GM06990 (cell line): ENCODE data around the gene ISL2.

Experiments
- DNase-seq: peaks from one replicate; pipeline ENCODE4 v3.0.0-alpha.2; 2011; ENCODE audit not compliant: insufficient read length; ENCODE audit errors: extremely low read depth
- H3K27me3 ChIP-seq: replicated peaks from 2 replicates; pipeline ENCODE4 v1.6.0; 2011; ENCODE audit warnings: low read length; ENCODE audit not compliant: control insufficient read depth, insufficient read depth
- H3K36me3 ChIP-seq: 2 replicates; pipeline ENCODE4 v1.5.1; 2011; ENCODE audit warnings: low read length; ENCODE audit not compliant: control insufficient read depth, insufficient read depth
- H3K4me3 ChIP-seq: replicated peaks from 2 replicates; pipeline ENCODE4 v1.5.1; 2011; ENCODE audit warnings: low read depth, mild to moderate bottlenecking, control low read depth, low read length
- TF ChIP-seq, protein P1 (sequence below): IDR thresholded peaks from 2 replicates; pipeline ENCODE4 v1.5.1; 2011; ENCODE audit warnings: low read length, control low read depth, mild to moderate bottlenecking, inconsistent platforms; ENCODE audit not compliant: insufficient read depth, poor library complexity, severe bottlenecking

Gene ISL2

DNA sequence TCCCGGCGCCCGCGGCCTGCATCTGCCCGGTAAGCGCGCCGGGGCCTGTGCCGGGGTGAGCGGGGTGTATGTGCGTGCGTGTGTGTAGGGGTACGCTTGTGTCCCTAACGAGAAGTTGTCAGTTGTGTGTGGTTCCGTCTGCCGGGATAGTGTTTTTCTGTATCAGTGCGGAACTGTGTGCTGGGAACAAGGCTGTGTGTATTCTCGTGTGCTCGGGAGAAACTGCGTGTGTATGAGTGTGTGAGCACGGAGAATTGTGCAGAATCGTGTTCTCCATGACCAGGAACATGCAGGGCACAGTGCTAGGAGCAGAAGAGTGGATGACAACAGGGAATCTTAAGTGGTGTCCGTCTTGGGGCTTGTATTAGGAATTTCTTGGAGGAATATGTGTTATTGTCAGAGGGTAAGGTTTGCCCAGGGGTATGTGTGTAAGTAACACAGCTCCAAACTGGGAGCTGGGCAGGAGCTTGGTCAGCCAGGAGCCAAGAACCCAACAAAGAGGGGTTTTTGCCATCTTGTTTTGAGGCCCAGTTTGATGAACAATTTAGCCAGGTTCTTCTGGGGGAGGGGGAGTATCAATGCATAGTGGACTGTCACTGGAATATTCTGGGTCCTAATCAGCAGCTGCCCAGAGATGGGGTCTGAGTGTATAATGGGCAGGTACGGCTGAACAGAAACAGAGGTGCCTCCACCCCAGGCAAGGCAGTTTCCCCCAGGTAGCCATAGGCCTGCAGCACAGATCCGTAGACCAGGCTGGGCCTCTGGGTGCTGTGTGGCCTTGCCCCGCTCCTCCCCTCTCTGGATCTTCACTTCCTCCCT is 2.1 kb downstream of the ISL2 start:
- DNase-seq: no peak
- Histone ChIP-seq H3K4me3 (peak overlapping the region; percentile 39), H3K36me3 (no peaks in the 10 kb centered on the region), H3K27me3 (no peaks in the 10 kb centered on the region; the same call in 1 of the 2 replicates)
- TF ChIP-seq, protein P1, sequence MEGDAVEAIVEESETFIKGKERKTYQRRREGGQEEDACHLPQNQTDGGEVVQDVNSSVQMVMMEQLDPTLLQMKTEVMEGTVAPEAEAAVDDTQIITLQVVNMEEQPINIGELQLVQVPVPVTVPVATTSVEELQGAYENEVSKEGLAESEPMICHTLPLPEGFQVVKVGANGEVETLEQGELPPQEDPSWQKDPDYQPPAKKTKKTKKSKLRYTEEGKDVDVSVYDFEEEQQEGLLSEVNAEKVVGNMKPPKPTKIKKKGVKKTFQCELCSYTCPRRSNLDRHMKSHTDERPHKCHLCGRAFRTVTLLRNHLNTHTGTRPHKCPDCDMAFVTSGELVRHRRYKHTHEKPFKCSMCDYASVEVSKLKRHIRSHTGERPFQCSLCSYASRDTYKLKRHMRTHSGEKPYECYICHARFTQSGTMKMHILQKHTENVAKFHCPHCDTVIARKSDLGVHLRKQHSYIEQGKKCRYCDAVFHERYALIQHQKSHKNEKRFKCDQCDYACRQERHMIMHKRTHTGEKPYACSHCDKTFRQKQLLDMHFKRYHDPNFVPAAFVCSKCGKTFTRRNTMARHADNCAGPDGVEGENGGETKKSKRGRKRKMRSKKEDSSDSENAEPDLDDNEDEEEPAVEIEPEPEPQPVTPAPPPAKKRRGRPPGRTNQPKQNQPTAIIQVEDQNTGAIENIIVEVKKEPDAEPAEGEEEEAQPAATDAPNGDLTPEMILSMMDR: no peak

DNA sequence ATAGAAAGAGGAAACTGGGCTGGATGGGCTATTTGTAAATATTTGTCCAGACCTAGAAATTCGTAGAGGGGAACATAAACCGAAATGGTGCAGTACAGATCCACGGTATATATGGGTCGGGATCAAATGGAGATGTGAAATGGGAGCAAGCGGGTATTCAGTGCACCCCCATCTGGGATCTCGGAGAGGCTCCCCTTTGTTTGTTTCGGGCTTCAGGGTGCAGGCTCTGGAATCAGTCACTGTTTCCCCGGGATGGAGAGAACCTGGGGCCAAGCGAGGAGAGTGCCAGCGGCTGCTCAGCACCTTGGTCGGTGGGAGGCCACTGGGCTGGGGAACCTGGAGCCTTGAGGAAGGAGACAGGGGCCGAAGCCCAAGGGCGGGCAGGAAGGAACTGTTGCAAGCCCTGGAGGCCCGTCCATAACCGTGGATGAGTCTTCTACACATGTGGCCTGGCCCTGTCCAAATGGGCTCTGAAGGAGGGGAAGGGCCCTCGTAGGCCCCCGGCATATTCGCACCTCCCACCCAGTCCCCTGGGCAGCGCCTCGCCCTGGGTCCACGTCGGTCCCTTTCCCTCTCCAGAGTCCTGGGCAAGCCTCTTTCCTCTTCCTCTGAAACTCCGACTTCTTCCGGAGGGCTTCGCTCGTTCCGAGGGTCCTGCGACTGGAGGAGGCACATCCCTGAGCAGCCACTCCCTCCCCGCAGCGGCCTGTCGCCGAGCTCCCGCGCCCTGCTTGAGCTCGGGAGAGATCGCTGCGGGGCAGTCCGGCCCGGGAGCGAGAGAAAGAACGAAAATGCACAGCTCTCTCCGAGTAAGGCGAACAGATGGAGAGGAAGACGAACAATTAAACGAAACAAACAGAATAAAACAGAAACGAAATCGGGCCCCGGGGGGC is 3.0 kb downstream of the ISL2 start:
- H3K27me3 ChIP-seq: no peaks in the 10 kb centered on the region; the same call in 1 of the 2 replicates
- peak overlapping the region; percentile 67 for H3K4me3 ChIP-seq
- DNase-seq: peak; percentile 37
- no peaks in the 10 kb centered on the region for H3K36me3 ChIP-seq
- TF ChIP-seq, protein P1: no peak

DNA sequence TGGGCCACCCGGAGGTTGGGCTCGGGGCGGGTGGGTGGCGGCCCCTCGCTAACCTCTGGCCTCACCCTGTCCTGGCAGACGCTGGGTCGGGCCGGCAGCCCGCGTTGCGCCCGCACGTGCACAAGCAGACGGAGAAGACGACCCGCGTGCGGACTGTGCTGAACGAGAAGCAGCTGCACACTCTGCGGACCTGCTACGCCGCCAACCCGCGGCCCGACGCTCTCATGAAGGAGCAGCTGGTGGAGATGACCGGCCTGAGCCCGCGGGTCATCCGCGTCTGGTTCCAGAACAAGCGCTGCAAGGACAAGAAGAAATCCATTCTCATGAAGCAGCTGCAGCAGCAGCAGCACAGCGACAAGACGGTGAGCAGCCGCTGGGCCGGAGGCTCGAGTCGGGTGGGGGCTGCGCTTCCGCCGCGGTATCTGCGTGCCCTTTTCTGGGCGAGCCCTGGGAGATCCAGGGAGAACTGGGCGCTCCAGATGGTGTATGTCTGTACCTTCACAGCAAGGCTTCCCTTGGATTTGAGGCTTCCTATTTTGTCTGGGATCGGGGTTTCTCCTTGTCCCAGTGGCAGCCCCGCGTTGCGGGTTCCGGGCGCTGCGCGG is 3.7 kb downstream of the ISL2 start:
- peak overlapping the region; percentile 67 for H3K4me3 ChIP-seq

DNA sequence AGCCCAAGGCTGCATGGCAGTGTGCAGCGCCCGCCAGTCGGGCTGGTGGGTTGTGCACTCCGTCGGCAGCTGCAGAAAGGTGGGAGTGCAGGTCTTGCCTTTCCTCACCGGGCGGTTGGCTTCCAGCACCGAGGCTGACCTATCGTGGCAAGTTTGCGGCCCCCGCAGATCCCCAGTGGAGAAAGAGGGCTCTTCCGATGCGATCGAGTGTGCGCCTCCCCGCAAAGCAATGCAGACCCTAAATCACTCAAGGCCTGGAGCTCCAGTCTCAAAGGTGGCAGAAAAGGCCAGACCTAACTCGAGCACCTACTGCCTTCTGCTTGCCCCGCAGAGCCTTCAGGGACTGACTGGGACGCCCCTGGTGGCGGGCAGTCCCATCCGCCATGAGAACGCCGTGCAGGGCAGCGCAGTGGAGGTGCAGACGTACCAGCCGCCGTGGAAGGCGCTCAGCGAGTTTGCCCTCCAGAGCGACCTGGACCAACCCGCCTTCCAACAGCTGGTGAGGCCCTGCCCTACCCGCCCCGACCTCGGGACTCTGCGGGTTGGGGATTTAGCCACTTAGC is 4.3 kb downstream of the ISL2 start:
- Histone ChIP-seq H3K36me3 (no peaks in the 10 kb centered on the region), H3K4me3 (peak overlapping the region; percentile 67)
- TF ChIP-seq, protein P1: peak; percentile 71

More for the DNA sequence above, 3.7 kb downstream of the ISL2 start:
- no peaks in the 10 kb centered on the region for H3K36me3 ChIP-seq
- no peaks in the 10 kb centered on the region; the same call in 1 of the 2 replicates for H3K27me3 ChIP-seq
- peak; percentile 67 for DNase-seq
- TF ChIP-seq, protein P1: no peak

DNA sequence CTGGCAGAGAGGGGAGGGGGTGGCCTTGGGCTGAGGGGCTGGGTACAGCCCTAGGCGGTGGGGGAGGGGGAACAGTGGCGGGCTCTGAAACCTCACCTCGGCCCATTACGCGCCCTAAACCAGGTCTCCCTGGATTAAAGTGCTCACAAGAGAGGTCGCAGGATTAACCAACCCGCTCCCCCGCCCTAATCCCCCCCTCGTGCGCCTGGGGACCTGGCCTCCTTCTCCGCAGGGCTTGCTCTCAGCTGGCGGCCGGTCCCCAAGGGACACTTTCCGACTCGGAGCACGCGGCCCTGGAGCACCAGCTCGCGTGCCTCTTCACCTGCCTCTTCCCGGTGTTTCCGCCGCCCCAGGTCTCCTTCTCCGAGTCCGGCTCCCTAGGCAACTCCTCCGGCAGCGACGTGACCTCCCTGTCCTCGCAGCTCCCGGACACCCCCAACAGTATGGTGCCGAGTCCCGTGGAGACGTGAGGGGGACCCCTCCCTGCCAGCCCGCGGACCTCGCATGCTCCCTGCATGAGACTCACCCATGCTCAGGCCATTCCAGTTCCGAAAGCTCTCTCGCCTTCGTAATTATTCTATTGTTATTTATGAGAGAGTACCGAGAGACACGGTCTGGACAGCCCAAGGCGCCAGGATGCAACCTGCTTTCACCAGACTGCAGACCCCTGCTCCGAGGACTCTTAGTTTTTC is 4.9 kb downstream of the ISL2 start:
- H3K36me3 ChIP-seq: no peaks in the 10 kb centered on the region
- H3K27me3 ChIP-seq: no peaks in the 10 kb centered on the region; the same call in 1 of the 2 replicates
- TF ChIP-seq, protein P1: no peak
- H3K4me3 ChIP-seq: peak overlapping the region; percentile 67
- DNase-seq: no peak

More for the DNA sequence above, 4.3 kb downstream of the ISL2 start:
- H3K27me3 ChIP-seq: no peaks in the 10 kb centered on the region; the same call in 1 of the 2 replicates
- peak; percentile 55 for DNase-seq
